Measurements from ENCODE around the gene IFT122.

GRCh38 chr3:129534428-129535027 is 94.5 kb downstream of the IFT122 start:
- TF ChIP-seq CEBPB (IDR thresholded peaks at IDR 0.05) (no peak), NFIC (IDR thresholded peaks at IDR 0.05) (no peak), TCF12 (IDR thresholded peaks at IDR 0.05; ENCODE audit: low read depth) (no peak), TAF1 (IDR thresholded peaks at IDR 0.05; ENCODE audit: low read depth) (no peak), YY1 (IDR thresholded peaks at IDR 0.05; ENCODE audit: low read depth) (no peak)

All from Ishikawa (cell line).